Activated effector memory CD4-positive, alpha-beta T cell treated with Interleukin-2 at 50 U/mL for 16 hours (primary cell): ENCODE results near the gene CRTC1.
"Not testable (repeated sequence)": the region's sequence is repeated elsewhere in the genome, so short reads cannot be mapped to it uniquely, and the experiment has no call there.

Experiments used
- DNase-seq: peaks from one replicate; pipeline ENCODE4 v3.0.0-alpha.2; 2020

Gene CRTC1

DNA sequence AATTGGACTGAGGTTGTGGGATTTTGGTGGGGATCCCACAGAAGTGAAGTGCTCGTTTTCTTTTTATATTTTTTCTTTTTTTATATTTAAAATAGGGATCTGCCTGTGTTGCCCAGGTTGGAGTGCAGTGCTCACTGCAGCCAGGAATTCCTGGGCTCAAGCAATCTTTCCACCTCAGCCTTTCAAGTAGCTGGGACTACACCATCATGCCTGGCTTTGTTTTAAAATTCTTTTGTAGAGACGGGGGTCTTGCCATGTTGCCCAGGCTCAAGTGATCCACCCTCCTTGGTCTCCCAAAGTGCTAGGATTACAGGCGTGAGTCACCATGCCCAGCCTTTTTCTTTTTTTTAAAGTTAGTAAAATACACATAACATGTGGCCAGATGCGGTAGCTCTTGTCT, 20.6 kb downstream of the CRTC1 start:
- DNase-seq, result no peak

DNA sequence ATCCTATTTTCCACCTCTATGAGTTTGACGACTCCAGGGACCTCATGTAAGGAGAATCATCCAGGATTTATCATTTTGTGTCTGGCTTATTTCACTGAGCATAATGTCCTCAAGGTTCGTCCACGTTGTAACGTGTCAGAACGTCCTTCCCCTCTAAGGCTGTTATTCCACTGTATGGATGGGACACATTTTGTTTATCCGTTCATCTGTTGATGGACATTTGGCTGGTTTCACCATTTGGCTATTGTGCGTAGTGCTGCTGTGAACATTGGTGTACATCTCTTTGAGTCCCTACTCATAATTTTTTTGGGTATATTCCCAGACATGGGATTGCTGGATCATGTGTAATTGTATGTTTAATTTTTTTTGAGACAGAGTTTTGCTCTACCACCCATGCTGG, 21.5 kb downstream of the CRTC1 start:
- no peak for DNase-seq

DNA sequence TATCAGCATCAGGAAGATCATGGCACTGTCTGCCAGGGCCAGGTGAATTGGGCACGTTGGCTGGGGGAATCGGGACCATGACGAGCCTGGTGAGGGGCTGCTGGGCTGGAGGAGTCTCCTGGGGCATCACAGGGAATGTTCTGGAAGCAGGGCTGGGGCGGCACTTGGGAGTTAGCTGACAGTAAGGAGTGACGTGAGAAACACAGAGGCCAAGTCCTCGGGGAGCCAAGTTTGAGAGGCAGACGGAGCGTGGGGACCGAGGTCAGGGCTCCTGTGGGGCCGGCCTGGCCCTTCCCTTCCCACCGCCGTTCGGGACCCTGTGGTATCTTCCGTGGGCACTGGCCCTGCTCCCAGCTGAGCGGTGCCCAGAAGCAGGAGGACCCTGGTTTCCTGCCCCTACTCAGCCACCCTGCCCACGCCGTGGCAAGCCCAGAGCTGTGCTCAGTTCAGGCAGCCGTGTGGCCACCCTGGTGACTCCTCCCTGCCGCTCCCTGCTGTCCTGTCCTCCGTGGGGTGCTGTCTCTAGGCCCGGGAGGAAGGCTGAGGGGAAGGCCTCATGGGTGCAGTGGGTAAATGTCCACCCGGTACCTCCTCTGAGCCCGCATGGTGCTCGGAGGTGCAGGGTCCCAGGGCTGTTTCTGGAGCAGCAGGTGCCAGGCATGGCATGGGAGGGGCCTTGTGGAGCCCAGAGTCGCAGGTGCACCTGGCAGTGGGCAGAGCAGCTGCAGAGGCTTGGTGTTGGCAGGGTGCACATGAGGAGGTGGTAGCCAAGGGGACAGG, 25.2 kb downstream of the CRTC1 start:
- no peak for DNase-seq

DNA sequence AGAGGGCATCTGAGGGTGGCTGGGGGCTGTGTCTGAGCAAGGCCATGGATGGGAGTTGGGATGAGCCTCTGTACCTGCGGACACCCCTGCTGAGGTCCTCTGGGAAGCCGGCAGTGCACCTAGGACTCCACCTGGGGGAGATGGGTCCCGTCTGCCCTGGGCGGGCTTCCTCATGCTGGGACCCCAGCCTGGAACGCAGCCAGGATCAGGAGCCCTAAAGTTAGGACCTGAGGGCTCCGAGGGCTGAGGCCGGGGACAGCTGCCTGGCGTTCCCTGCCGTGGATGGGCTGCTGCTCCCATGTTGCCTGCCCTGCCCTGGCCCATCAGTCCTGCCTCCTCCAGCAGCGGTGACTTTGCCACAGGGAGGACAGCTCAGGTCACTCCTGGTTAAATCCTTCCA, 26.1 kb downstream of the CRTC1 start:
- DNase-seq, result no peak

DNA sequence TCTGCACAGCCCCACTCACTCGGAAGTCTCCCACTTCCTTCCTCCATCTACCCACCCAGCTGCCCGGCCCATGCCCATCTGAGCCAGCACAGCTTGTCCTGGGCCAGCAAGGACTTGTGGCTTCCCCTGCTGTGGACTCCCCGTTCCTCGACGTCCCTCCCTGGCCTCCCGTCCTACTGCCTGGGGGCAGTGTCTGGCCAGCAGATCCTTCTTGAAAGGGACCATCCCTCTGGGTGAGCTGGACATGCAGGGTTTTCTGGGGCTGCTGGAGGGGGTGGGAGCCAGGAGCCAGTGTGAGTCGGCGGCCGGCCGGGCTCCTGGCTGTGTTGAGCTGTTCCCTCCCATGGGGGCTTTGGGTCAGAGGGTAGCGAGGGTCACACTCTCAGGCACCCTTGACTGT, 26.7 kb downstream of the CRTC1 start:
- DNase-seq, result no peak

DNA sequence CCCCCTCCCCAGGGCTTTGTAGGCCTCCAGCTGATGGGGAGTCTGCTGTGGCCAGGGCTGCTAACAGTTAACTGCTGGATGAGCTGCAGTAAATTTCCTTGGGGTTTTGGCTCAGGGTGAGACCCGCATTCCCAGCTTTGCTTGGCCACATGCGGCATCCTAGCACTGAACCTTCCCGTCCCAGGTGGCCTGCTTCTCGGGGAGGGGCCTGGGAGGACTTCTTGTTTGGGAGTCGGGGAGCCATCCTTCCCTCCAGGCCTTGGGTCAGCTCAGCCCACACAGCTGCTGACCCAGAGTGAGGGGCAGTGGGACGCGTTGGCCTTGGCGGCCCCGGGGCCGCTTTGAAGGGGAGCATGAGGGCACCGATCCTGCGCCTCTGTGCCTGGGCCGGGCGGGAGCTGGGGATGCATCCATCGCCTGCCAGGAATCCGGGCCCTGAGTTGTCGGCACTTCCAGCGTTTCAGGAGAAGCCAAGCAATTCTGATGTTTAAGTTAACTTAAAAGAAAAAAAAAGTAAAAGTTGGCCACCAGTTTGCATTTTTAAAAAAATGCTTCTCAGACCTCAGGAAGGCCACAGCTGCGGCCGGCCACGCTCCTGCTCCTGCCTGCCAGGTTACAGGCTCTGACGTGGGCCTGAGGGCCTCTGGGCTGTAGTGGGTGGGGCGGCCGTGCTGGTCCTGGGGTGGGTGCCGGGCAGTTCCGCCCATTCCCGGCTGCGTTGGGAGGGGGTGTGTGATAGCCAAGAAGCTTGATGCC, 27.7 kb downstream of the CRTC1 start:
- no peak for DNase-seq

DNA sequence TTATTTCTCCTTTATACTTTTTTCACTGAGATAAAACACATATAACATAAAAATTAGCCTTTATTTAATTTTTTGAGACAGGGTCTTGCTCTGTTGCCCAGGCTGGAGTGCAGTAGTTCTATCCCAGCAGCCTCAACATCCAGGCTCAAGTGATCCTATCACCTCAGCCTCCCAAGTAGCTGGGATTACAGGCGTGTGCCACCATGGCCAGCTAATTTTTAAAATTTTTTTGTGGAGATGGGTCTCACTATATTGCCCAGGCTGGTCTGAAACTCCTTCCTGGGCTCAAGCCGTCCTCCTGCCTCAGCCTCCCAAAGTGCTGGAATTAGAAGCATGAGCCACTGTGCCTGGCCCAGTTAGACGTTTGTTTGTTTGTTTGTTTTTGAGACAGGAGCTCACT, 28.4 kb downstream of the CRTC1 start:
- DNase-seq, result no peak

DNA sequence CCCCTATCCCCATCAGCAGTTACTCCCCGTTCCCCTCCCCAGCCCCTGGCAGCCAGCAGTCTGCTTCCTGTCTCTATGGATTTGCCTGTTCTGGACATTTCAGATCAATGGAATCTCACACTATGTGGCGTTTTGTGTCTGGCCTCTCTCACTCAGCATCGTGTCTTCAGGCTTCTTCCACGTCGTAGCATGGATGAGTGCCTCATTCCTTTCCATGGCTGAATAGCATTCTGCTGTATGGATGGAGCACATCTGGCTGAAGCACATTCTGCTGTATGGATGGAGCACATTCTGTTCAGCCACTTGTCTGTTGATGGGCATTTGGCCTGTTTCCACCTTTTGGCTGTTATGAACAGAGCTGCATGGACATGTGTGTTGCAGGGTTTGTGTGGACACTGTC, 29.5 kb downstream of the CRTC1 start:
- no peak for DNase-seq

DNA sequence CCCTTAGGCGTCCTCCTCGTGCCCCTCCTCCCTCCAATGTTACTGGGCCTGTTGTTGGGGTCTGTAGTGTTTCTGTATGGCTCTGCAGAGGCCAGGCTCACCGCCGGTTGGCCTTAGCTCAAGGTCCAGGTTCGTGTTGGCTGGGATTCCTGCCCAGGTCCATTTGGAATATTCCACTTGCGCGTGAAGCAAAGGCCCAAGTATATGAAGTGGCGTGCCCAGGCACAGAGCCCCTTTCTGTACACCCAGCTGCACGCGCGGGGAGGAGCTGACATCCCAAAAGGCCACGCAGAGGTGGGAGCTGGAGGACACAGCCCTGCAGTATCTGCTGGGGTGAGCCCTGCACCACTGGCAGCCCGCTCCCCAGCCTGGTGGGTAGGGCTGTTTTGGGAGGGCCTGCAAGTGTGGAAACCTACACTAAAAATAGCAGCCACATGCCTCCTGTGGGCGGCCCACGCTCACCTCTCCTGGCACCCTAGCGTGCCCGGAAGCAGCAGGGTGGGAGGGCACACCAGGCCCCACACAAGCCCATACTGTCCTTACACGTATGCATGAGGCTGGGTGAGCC, 30.2 kb downstream of the CRTC1 start:
- no peak for DNase-seq

DNA sequence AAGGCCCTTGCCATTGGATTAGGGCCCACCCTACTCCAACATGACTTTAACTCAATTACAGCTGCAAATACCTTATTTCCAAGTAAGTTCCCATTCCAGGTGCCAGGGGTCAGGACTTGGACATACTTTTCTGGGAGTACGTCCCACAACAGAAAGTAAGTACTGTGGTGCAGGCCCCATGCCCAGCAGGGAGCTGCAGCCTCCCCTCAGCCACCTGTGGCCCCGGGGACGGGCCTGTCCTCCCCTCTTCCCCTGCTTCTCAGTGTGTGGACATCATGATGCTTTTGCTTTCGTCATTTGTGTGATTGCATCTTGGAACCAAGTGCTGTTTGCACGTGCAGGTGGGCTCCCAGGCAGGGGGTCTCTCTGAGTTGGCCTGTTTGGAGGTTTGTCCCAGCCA, 31.9 kb downstream of the CRTC1 start:
- no peak for DNase-seq

DNA sequence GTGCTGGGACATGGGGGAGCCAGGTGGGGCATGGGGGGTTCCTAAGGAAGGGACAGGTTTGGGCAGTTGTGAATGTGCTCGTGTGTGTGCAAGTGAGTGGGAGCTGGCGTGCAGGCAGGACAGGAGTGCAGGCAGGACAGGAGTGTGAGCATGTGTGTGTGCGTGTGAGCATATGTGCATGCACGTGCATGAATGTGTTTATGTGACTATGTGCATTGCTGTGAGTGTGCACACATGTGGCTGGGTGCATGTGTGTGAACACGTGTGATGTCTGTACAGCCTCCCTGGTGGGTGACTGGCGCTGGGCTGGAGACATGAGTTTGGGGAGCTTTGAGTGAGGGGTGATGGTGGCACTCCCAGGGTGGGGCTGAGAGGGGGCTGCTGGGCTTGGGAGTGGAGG, 33.4 kb downstream of the CRTC1 start:
- DNase-seq, result no peak

DNA sequence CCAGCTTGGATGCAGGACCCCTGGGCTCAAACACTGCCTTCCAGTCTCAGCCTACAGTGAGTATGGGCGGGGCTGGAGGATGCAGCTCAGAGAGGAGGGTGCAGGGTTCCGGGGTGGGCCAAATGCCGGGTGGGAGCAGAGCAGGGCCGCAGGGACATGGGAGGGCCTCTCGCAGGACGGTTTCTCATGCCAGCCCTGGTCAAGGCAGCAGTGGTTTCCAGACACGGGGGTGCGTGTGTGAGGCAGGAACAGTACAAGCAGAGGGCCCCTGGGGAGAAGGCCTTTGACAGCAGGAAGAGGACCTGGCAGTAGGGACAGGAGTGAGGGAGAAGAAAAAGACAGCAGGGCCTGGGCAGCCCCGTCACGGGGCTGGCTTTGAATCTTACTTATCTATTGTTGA, 34.1 kb downstream of the CRTC1 start:
- no peak for DNase-seq

DNA sequence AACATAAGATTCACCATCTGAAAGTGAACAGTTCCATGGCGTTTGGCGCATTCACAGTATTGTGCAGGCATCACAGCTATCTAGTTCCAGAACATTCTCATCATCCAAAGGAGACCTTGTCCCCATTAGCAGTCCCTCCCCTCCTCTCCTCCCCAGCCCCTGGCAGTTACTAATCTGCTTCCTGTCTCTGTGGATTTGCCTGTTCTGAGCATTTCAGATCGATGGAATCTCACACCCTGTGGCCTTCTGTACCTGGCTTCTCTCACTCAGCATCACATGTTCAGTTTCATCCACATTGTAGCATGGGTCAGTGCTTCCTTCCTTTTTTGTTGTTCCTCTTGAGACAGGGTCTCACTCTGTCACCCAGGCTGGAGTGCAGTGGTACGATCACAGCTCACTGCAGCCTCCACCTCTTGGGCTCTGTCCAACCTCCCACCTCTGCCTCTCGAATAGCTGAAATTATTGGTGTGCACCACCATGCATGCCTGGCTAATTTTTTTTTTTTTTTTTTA, 34.6 kb downstream of the CRTC1 start:
- no peak for DNase-seq

DNA sequence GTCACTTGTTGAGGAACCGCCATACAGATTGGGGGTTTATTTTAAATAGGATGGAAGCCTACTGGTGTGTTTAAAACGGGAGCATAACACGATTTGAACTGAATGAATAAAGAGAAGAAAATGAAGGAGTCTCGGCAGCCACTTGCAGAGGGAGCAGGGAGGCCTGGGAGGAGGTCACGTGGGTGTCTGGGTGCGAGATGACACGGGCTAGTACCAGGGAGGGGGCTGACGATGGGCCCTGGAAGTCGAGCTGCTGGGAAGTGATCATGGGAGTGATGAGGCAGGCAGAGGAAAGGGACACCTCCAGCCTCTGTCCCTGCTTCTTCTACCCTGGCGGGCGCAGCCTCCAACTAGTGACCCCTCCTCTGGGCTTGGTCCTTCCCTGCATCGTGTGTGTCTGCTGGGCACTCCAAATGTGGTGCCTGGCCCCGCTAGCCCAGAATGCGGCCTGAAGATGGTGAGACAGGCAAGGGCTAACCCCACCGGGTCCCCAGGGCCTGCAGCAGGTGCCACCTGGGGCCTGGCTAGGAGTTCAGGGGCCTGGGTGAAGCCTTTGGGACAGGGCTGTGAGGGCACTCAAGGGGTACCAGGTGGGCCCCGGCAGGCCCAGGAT, 35.5 kb downstream of the CRTC1 start:
- no peak for DNase-seq

DNA sequence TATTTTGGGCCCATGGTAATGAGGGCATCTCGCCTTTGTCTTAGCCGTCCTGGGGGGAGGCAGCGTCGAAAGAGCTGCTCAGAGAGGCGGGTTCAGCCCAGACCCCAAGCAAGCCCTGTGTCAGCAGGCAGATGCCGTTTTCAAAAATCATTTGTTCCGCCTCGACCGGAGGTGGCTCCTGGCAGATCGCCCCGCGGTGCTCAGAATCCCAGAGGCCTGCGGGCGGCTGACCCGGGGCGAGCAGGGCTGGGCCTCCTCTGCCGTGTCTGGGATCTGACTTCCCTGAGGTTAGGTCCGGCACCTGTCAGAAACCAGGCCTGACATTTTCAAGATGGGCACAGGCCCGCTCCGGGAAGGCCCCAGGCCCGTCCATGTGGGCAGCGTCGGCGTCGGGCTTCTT, 36.1 kb downstream of the CRTC1 start:
- DNase-seq, result no peak

DNA sequence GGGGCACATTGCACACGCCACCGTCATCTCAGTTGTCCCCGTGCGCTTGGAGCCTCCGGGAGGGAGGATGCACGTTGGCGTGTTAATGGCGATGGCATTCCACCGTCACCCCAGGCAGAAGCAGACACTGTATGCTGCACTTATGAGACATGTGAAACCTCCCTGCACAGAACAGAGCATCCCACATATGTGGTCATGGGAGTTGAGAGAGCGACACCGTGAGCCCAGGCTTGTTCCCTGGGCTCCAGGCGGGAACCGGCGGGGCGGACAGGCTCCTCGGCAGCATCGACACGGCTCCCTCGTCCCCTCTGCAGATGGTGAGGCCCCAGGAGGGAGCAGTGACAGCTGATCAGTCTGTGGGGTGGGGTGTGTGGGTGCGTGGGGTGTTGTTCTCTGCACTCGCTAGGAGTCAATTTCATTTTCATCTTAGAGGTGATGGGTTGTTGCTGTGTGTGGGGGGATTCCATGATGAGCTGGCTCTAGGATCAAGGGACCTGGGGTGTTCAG, 40.4 kb downstream of the CRTC1 start:
- no peak for DNase-seq

DNA sequence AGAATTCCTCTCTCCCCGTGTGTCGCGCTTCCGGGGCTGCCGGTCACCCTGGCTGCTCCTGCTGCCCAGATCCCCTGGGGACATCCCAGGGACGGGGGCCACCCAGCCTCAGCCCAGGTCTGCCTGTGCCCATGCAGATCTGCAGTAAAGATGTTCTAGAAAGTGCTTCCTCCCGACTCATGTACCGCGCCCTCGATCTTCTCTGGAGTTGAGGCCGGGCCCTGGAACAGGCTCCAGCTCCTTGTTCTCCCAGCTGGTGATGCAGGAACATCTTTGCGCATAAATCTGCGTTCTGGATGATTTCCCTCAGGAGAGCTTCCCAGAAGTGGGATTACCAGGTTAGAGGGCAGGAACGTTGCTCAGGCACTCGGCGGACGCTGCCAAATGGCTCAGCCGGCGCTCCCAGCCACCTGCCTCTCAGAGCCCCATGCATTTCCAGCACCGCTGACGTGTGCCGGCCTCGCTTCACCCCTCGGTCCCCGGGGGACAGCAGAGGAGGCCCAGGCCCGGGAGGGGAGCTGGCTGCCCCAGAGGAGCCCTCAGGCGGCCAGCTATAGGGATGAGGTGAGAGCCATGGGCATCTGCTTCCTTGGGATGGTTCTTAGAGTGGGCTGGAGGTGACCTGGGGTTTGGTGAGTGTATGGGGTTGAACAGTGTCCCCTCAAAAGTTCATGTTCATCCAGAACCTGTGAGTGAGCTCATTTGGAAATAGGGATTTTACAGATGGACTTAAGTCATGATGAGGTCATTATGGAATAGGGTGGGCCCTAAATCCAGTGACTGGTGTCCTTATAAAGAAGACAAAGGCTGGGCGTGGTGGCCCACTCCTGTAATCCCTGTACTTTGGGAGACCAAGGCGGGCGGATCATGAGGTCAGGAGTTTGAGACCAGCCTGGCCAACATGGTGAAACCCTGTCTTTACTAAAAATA, 42.6 kb downstream of the CRTC1 start:
- no peak for DNase-seq

DNA sequence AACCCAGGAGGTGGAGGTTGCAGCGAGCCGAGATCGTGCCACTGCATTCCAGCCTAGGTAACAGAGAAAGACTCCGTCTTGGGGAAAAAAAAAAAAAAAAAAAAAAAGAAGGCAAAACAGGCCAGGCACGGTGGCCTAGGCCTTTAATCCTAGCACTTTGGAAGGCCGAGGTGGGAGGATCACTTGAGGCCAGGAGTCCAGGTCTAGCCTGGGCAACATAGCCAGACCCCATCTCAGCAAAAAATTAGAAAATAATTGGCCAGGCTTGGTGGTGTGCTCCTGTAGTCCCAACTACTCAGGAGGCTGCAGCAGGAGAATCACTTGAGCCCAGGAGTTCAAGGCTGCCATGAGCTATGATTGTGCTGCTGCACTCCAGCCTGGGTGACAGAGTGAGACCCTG, 43.4 kb downstream of the CRTC1 start:
- DNase-seq, result no peak

DNA sequence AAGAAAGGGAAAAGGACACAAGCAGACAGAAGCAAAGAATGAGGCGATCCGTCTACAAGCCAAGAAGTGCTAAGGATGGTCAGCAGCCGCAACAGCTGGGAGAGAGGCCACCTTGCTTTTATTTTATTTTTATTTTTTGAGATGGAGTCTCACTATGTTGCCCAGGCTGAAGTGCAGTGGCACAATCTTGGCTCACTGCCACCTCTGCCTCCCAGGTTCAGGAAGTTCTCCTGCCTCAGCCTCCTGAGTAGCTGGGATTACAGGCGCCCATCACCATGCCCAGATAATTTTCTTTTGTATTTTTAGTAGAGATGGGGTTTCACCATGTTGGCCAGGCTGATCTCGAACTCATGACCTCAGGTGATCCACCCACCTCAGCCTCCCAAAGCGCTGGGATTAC, 44.1 kb downstream of the CRTC1 start:
- DNase-seq, result not testable (repeated sequence)

DNA sequence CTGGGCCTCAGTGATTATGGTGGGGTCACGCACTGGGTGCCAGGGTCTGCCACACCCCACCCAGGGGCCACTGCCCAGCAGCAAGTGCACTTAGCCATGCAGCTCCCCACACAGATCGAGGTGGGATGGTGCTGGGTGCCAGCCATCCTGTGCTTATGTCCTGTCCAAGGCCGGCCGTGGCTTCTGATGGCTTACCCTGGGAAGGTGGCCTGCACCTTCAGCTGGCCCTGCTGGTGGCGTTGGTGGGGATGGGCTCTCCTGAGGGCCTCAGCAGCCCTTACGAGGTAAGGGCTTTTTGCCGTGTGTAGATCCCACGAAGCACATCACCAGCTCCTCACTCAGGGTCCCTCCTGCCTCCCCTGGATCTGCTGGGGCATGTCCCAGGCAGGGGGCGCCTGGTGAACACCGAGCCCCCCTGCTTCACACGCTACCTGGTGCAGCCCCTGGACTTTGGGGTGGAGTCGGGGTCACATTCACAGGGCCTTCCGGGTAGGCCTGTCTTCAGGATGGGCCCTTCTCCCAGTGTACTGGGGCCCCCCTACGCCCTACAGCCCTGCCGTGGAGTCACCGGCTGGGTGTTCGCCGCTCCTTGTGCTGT, 46.6 kb downstream of the CRTC1 start:
- DNase-seq, result no peak

DNA sequence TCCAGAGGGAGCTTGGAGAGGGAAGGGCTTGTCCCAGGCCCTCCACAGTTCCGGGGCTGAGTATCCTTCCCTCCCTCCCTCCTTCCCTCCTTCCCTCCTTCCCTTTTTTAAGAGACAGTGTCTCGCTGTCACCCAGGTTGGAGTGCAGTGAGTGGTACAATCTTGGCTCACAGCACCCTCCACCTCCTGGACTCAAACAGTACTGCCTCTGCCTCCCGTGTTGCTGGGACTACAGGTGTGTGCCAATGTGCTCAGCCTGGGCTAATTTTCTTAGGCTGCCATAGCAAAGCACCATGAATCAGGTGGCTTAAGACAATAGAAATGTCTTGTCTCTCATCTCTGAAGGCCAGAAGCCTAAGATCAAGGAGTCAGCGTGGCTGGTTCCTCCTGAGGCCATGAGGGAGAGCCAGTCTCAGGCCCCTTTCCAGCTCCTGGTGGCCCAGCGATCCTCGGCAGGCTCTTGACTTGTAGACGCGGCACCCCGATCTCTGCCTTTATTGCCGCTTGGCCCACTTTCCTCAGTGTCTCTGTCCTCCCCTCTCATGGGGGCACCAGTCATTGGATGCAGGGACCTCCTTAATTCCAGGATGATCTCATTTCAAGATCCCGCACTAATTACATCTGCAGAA, 47.5 kb downstream of the CRTC1 start:
- DNase-seq, result no peak
